ENCODE results near the gene EMID1. TPM values are rescaled to one million over a fixed set of nuclear protein-coding genes. Genes with fewer than 3 reads are reported as not detected.

EMID1 gene
- total RNA-seq, 4 donors from 2014 or later, result 0.33 to 1.8 TPM; not detected in 2

- Histone ChIP-seq H3K27me3 (no peaks in the 10 kb centered on the region), H3K36me3 (no peaks in the 10 kb centered on the region), H3K9me3 (no peaks in the 10 kb centered on the region), H3K4me1 (no peaks in the 10 kb centered on the region), H3K27ac (no peak overlapping the region), H3K4me3 (no peak overlapping the region)
- ATAC-seq (no peak), DNase-seq (no peak)
- in situ Hi-C loops (cut with MboI; ENCODE audit: low sequenced_read_pairs in 4 of 4), result no loop called here
- TF ChIP-seq CTCF (IDR thresholded peaks at IDR 0.05 in 4 of 5, conservative IDR thresholded peaks at IDR 0.05 in 1 of 5), result no peak
- no peak for TF ChIP-seq POLR2A (IDR thresholded peaks at IDR 0.05)
- intact Hi-C loops (cut with DNase I; ENCODE audit: low total_unique reads), result no loop called here
Measured at GRCh38 chr22:29183971-29184848, 21.5 kb upstream of the EMID1 start.

GRCh38 chr22:29184849-29185490 lies 20.7 kb upstream of the EMID1 start:
- no peaks in the 10 kb centered on the region for H3K9me3 ChIP-seq
- no peak overlapping the region for H3K4me3 ChIP-seq
- no peak overlapping the region for H3K27ac ChIP-seq
- no peak for ATAC-seq
- in situ Hi-C loops (cut with MboI; ENCODE audit: low sequenced_read_pairs in 4 of 4), result no loop called here
- no peaks in the 10 kb centered on the region for H3K36me3 ChIP-seq
- no peak for DNase-seq
- H3K27me3 ChIP-seq, result no peaks in the 10 kb centered on the region
- intact Hi-C loops (cut with DNase I; ENCODE audit: low total_unique reads), result no loop called here
- TF ChIP-seq POLR2A (IDR thresholded peaks at IDR 0.05) (no peak), CTCF (IDR thresholded peaks at IDR 0.05 in 4 of 5, conservative IDR thresholded peaks at IDR 0.05 in 1 of 5) (no peak)
- no peaks in the 10 kb centered on the region for H3K4me1 ChIP-seq

- in situ Hi-C loops (cut with MboI; ENCODE audit: low sequenced_read_pairs in 4 of 4), result no loop called here
- DNase-seq, result no peak
- H3K27ac ChIP-seq, result no peak overlapping the region
- no peak overlapping the region for H3K4me3 ChIP-seq
- ATAC-seq, result no peak
- TF ChIP-seq CTCF (IDR thresholded peaks at IDR 0.05 in 4 of 5, conservative IDR thresholded peaks at IDR 0.05 in 1 of 5), result no peak
- TF ChIP-seq POLR2A (IDR thresholded peaks at IDR 0.05), result no peak
- H3K4me1 ChIP-seq, result no peaks in the 10 kb centered on the region
- no peaks in the 10 kb centered on the region for H3K27me3 ChIP-seq
- no peaks in the 10 kb centered on the region for H3K9me3 ChIP-seq
- intact Hi-C loops (cut with DNase I; ENCODE audit: low total_unique reads), result no loop called here
- no peaks in the 10 kb centered on the region for H3K36me3 ChIP-seq
Measured at GRCh38 chr22:29186302-29186701, 19.4 kb upstream of the EMID1 start.

- DNase-seq, result no peak
- H3K36me3 ChIP-seq, result no peaks in the 10 kb centered on the region
- no peaks in the 10 kb centered on the region for H3K27me3 ChIP-seq
- no peak overlapping the region for H3K27ac ChIP-seq
- no peak for ATAC-seq
- H3K4me1 ChIP-seq, result no peaks in the 10 kb centered on the region
- in situ Hi-C loops (cut with MboI; ENCODE audit: low sequenced_read_pairs in 4 of 4), result no loop called here
- TF ChIP-seq POLR2A (IDR thresholded peaks at IDR 0.05) (no peak), CTCF (IDR thresholded peaks at IDR 0.05 in 4 of 5, conservative IDR thresholded peaks at IDR 0.05 in 1 of 5) (no peak)
- no peak overlapping the region for H3K4me3 ChIP-seq
- intact Hi-C loops (cut with DNase I; ENCODE audit: low total_unique reads), result no loop called here
- no peaks in the 10 kb centered on the region for H3K9me3 ChIP-seq
Measured at GRCh38 chr22:29187831-29188230, 17.9 kb upstream of the EMID1 start.
